ENCODE results near the gene IRX3. TPM values are rescaled to one million over a fixed set of nuclear protein-coding genes. Genes with fewer than 3 reads are reported as not detected.

Gene IRX3
- total RNA-seq, 4 donors from 2014 or later: 50.9 to 112 (median 82.7) TPM

DNA sequence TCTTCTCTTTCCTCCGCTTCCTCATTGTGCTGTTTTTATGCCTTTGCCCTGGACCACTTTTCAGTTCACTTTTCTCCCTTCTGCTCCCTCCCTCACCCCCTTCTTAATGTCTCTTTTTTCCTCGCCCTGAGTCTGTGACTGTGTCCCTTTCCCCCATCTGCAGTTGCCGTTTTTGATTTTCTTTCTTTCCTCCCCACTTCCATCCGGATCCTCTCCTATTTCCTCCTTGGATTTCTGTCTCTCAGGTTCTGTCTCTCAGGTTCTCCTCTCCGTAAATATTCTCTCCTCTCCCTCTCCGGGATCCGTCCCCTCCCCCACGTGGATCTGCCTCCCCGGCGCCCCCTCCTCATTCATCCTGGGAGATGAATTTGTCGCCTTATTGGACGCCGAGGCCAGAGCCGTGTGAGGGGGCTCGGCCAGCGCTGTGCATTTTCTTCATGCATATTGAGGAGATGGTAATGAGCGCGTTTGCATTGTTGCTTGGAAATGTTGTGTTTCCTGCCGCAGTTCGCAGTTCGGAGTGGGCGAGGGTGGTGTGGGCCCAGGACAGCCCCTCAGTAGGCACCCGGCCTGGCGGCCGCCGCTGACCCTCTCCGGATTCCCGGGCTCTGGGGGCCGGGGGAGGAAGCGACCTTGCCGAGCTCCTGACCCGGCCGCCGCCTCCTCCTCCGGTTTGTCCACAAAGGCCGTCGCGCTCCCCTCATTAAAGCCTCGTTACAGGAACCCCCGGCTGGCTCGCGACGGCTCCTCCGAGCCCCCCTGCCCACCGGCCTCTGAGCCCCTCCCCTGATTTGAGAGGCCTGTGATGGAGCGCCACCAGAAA lies 4.5 kb upstream of the IRX3 start:
- H3K4me1 ChIP-seq: peaks cover 8% of the 10 kb centered on the region
- H3K27me3 ChIP-seq: peaks cover 36% of the 10 kb centered on the region
- DNase-seq (ENCODE audit: low spot score in 2 of 2): no peak
- TF ChIP-seq, protein P1, sequence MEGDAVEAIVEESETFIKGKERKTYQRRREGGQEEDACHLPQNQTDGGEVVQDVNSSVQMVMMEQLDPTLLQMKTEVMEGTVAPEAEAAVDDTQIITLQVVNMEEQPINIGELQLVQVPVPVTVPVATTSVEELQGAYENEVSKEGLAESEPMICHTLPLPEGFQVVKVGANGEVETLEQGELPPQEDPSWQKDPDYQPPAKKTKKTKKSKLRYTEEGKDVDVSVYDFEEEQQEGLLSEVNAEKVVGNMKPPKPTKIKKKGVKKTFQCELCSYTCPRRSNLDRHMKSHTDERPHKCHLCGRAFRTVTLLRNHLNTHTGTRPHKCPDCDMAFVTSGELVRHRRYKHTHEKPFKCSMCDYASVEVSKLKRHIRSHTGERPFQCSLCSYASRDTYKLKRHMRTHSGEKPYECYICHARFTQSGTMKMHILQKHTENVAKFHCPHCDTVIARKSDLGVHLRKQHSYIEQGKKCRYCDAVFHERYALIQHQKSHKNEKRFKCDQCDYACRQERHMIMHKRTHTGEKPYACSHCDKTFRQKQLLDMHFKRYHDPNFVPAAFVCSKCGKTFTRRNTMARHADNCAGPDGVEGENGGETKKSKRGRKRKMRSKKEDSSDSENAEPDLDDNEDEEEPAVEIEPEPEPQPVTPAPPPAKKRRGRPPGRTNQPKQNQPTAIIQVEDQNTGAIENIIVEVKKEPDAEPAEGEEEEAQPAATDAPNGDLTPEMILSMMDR (IDR thresholded peaks at IDR 0.05): no peak
- no peak for TF ChIP-seq POLR2AphosphoS5 (IDR thresholded peaks at IDR 0.05)
- no peak for TF ChIP-seq EP300 (IDR thresholded peaks at IDR 0.05)
- no peak for TF ChIP-seq POLR2A (IDR thresholded peaks at IDR 0.05)
- no peak overlapping the region for H3K4me3 ChIP-seq
- no peak overlapping the region for H3K27ac ChIP-seq
- WGBS: 78% methylated on average over 25 of the region's 46 CpGs
- H3K36me3 ChIP-seq: peaks cover 2% of the 10 kb centered on the region
- no peaks in the 10 kb centered on the region for H3K9me3 ChIP-seq

DNA sequence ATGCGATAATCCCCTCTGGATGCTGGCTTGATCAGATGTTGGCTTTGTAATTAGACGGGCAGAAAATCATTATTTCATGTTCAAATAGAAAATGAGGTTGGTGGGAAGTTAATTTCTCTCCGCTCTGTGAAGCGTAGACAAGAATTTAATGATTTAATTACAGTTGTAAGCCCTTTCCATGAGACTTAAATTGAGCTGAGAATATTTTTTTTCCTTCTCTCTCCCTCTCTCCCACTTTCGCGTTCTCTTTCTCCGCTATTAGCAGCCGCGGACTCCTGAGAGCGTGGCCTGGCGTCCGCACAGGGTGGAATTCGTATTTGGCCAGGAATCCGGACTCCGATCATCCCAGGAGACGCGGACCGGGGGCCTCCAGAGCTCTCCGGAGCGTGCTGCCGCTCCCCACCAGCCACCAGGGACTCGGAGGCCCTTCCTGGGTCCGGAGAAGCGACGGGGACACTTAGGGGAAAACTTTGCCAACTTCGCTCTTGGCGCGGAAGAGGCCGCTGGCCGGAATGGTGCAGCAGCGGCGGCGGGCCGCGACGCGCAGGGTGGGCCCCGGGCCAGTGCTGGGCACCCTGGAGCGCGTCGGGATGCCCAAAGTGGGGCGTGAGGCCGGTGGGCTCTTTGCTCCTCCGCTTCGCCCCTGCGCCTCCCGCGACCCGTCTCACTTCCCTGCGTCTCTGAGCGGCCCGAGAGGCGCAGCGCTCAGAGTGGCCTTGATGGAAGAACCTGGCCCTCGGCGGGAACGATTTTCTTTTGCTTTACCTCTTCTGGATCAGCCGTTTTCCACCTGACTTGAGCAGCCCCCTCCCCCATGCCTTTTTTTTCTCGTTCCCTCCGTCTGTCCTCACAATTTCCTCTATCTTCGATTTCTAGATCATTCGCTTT lies 3.6 kb upstream of the IRX3 start:
- no peak for DNase-seq (ENCODE audit: low spot score in 2 of 2)
- no peaks in the 10 kb centered on the region for H3K9me3 ChIP-seq
- peaks cover 43% of the 10 kb centered on the region for H3K27me3 ChIP-seq
- H3K27ac ChIP-seq: no peak overlapping the region
- peaks cover 2% of the 10 kb centered on the region for H3K36me3 ChIP-seq
- H3K4me3 ChIP-seq: no peak overlapping the region
- peaks cover 8% of the 10 kb centered on the region for H3K4me1 ChIP-seq
- TF ChIP-seq POLR2AphosphoS5 (IDR thresholded peaks at IDR 0.05): no peak
- TF ChIP-seq, protein P1 (IDR thresholded peaks at IDR 0.05): no peak
- 75% methylated on average over 60 of the region's 62 CpGs for WGBS

DNA sequence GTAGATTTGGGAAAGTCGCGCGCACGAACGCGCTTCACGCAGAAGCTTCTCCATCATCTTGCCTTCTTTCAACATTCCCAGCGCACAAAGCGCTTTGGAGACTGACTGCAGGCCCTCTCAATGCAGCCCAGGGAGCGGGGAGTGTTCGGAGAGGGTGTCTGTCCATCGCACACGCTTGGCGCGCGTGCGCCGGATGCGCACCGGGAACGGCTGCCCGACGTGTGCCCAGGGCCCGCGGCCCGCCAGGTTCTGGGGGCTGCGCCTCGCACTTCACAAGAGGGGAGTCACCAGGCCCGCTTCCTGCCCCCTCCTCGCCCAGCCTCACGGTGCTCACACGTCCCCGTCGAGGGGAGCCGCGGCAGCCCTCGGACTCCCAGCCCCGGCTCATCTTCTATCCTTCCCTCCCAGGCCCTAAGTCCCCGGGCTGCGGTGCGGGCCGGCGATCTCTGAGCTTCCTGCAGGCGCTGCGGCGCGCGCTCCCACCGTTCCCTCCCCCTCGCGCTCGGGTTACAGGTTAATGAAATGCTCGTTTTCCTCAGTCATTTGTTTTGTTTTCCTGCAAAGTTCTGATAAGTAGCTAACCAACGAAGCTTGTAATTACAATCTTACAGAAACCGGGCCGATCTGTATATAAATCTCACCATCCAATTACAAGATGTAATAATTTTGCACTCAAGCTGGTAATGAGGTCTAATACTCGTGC lies 2.8 kb upstream of the IRX3 start:
- DNase-seq (ENCODE audit: low spot score in 2 of 2): no peak
- Histone ChIP-seq H3K27me3 (peaks cover 49% of the 10 kb centered on the region), H3K36me3 (peaks cover 2% of the 10 kb centered on the region), H3K4me1 (peaks cover 9% of the 10 kb centered on the region), H3K9me3 (no peaks in the 10 kb centered on the region), H3K4me3 (no peak overlapping the region), H3K27ac (no peak overlapping the region)
- WGBS: 77% methylated on average over 57 of the region's 57 CpGs
- TF ChIP-seq POLR2A (IDR thresholded peaks at IDR 0.05): no peak
- no peak for TF ChIP-seq POLR2AphosphoS5 (IDR thresholded peaks at IDR 0.05)
- no peak for TF ChIP-seq EP300 (IDR thresholded peaks at IDR 0.05)
- TF ChIP-seq, protein P1 (IDR thresholded peaks at IDR 0.05): no peak

DNA sequence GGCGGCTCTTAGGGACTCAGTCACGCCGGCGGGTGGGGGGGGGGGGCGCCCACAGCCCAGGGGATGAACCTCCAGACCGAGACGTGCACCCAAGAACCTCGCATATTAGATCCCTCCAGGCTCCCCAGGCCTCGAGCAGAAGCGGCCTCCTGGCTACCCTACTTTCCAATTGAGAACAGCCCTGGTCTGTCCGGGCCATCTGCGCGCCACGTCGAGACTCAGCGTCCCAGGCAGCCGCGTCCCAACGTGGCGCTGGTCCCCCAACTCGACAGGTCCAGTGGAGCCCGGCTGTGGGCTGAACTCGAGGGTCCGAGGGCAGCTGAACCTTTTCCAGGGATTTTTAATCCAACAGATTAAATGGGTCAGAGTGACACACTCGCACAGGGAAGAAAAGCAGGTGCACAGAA lies 2.3 kb upstream of the IRX3 start:
- H3K27me3 ChIP-seq: peaks cover 52% of the 10 kb centered on the region
- no peak overlapping the region for H3K27ac ChIP-seq
- peaks cover 2% of the 10 kb centered on the region for H3K36me3 ChIP-seq
- peaks cover 13% of the 10 kb centered on the region for H3K4me1 ChIP-seq
- no peaks in the 10 kb centered on the region for H3K9me3 ChIP-seq
- no peak overlapping the region for H3K4me3 ChIP-seq
- 68% methylated on average over 12 of the region's 25 CpGs for WGBS
- no peak for DNase-seq (ENCODE audit: low spot score in 2 of 2)
- TF ChIP-seq POLR2A (IDR thresholded peaks at IDR 0.05) (no peak), POLR2AphosphoS5 (IDR thresholded peaks at IDR 0.05) (no peak), EP300 (IDR thresholded peaks at IDR 0.05) (no peak)
- TF ChIP-seq, protein P1 (IDR thresholded peaks at IDR 0.05): no peak
